ENCODE results near the gene ESAM. TPM values are rescaled to one million over a fixed set of nuclear protein-coding genes. Genes with fewer than 3 reads are reported as not detected.

The ESAM gene
- total and polyA plus RNA-seq, 4 donors: 4.0 to 15.6 (median 9.9) TPM

- peaks cover 4 to 21% (median 15%) of the 10 kb centered on the region in 4 donors for H3K4me1 ChIP-seq (ENCODE audit: control insufficient read depth in 4 of 4, insufficient read depth in 4 of 4, low read length in 3 of 4)
- peak overlapping the region in 1 of 2 donors; percentile 53 for H3K9ac ChIP-seq (ENCODE audit: low read depth in 1 of 2, low read length in 2 of 2)
- DNase-seq (ENCODE audit: low spot score): no peak
- TF ChIP-seq CTCF (IDR thresholded peaks at IDR 0.05; ENCODE audit: low read depth, low read length, missing input control): no peak
- no peak for TF ChIP-seq REST (IDR thresholded peaks at IDR 0.05)
- no peak for TF ChIP-seq MAX (IDR thresholded peaks at IDR 0.05)
- TF ChIP-seq NR2F2 (IDR thresholded peaks at IDR 0.05): no peak
- TF ChIP-seq SP1 (IDR thresholded peaks at IDR 0.05): no peak
- TF ChIP-seq ATF3 (IDR thresholded peaks at IDR 0.05): no peak
- TF ChIP-seq TAF1 (conservative IDR thresholded peaks at IDR 0.05): no peak
- TF ChIP-seq EGR1 (IDR thresholded peaks at IDR 0.05; ENCODE audit: low read depth in 2 of 2): no peak
- TF ChIP-seq YY1 (IDR thresholded peaks at IDR 0.05): no peak
- TF ChIP-seq FOXA1 (IDR thresholded peaks at IDR 0.05): no peak
- no peak for TF ChIP-seq RAD21 (IDR thresholded peaks at IDR 0.05)
- TF ChIP-seq GABPA (IDR thresholded peaks at IDR 0.05 in 1 of 2, conservative IDR thresholded peaks at IDR 0.05 in 1 of 2): no peak
- no peak for TF ChIP-seq FOXA2 (IDR thresholded peaks at IDR 0.05)
- no peak for TF ChIP-seq HNF4G (IDR thresholded peaks at IDR 0.05)
- no peak for TF ChIP-seq ZBTB33 (IDR thresholded peaks at IDR 0.05)
- no peak for TF ChIP-seq RXRA (IDR thresholded peaks at IDR 0.05)
- TF ChIP-seq JUND (IDR thresholded peaks at IDR 0.05): no peak
- H3K36me3 ChIP-seq (ENCODE audit: control insufficient read depth in 4 of 4, insufficient read depth in 3 of 4, low read depth in 1 of 4, low read length in 3 of 4): no peaks in the 10 kb centered on the region
- no peaks in the 10 kb centered on the region for H3K27me3 ChIP-seq (ENCODE audit: control insufficient read depth in 4 of 4, insufficient read depth in 4 of 4, low read length in 3 of 4)
- H3K27ac ChIP-seq (ENCODE audit: low read depth in 1 of 2, low read length in 2 of 2): peak overlapping the region in 1 of 2 donors; percentile 88
- WGBS: 9% methylated on average over 8 of the region's 8 CpGs
- peak overlapping the region; percentile 78 to 100 (median 79) for H3K4me3 ChIP-seq (ENCODE audit: low read depth in 1 of 3, low read length in 3 of 3)
- no peaks in the 10 kb centered on the region for H3K9me3 ChIP-seq (ENCODE audit: control insufficient read depth in 4 of 4, low read length in 3 of 4)
Measured at GRCh38 chr11:124798991-124799347, 36.9 kb upstream of the ESAM start.

DNA sequence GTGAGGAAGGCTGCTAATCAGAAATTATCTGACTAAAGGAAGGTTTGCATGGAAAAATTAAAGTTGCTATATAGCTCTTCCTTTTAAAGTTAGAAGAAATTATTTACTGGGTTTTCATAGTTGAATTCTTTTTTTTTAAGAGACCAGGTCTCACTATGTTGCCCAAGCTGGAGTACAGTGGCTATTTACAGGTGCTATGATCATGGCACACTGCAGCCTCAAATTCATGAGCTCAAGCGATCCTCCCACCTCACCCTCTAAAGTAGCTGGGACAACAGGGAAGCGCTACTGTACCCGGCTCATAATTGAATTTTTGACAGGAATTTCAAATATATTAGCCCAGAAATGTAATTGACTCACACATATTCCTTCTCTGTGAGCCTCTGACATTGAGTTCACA, 34.2 kb upstream of the ESAM start:
- H3K9me3 ChIP-seq (ENCODE audit: control insufficient read depth in 4 of 4, low read length in 3 of 4): no peaks in the 10 kb centered on the region
- WGBS: 97% methylated on average over 3 of the region's 3 CpGs
- no peak for TF ChIP-seq HNF4A (conservative IDR thresholded peaks at IDR 0.05)
- no peak for TF ChIP-seq CTCF (IDR thresholded peaks at IDR 0.05; ENCODE audit: low read depth, low read length, missing input control)
- no peak for TF ChIP-seq FOXA2 (IDR thresholded peaks at IDR 0.05)
- TF ChIP-seq NR2F2 (IDR thresholded peaks at IDR 0.05): no peak
- TF ChIP-seq HNF4G (IDR thresholded peaks at IDR 0.05): no peak
- no peak for TF ChIP-seq RXRA (IDR thresholded peaks at IDR 0.05)
- no peak for TF ChIP-seq RAD21 (IDR thresholded peaks at IDR 0.05)
- TF ChIP-seq MAX (IDR thresholded peaks at IDR 0.05): no peak
- TF ChIP-seq FOXA1 (IDR thresholded peaks at IDR 0.05): no peak
- no peak for TF ChIP-seq REST (IDR thresholded peaks at IDR 0.05)
- TF ChIP-seq EGR1 (IDR thresholded peaks at IDR 0.05; ENCODE audit: low read depth in 2 of 2): no peak
- DNase-seq (ENCODE audit: low spot score): no peak
- H3K9ac ChIP-seq (ENCODE audit: low read depth in 1 of 2, low read length in 2 of 2): no peak overlapping the region
- H3K4me3 ChIP-seq (ENCODE audit: low read depth in 1 of 3, low read length in 3 of 3): no peak overlapping the region
- H3K27me3 ChIP-seq (ENCODE audit: control insufficient read depth in 4 of 4, insufficient read depth in 4 of 4, low read length in 3 of 4): no peaks in the 10 kb centered on the region
- H3K4me1 ChIP-seq (ENCODE audit: control insufficient read depth in 4 of 4, insufficient read depth in 4 of 4, low read length in 3 of 4): peaks cover 4 to 21% (median 16%) of the 10 kb centered on the region in 4 donors
- H3K36me3 ChIP-seq (ENCODE audit: control insufficient read depth in 4 of 4, insufficient read depth in 3 of 4, low read depth in 1 of 4, low read length in 3 of 4): no peaks in the 10 kb centered on the region
- H3K27ac ChIP-seq (ENCODE audit: low read depth in 1 of 2, low read length in 2 of 2): no peak overlapping the region

Measured in liver (tissue), 9 donors.